A549 (cell line): Measurements from ENCODE around the gene KIFC3. TPM values are rescaled to one million over a fixed set of nuclear protein-coding genes. Genes with fewer than 3 reads are reported as not detected.

Source experiments
- ATAC-seq, 2 experiments: fragments of 200-7000 bp in 1 of 2; fragments of >200 bp in 1 of 2; cut with Nextera tagmentation in 1 of 2; cut with Tn5 transposase in 1 of 2; 3 replicates each; pipeline versions ENCODE4 v1.8.0 to v1.9.1; 2018 to 2020; ENCODE audit warnings: mild to moderate bottlenecking in 1 of 2, moderate library complexity in 1 of 2
- CTCF ChIA-PET: fragments of 300-600 bp; sonication (Branson Sonifier 250); formaldehyde crosslinking; extraction: SDS; loops from one replicate; lab custom pipeline; 2021; ENCODE audit warnings: antibody characterized with exemption, inconsistent platforms; lab: Yijun Ruan, JAX
- POLR2A ChIA-PET: fragments of 350-600 bp; formaldehyde crosslinking; extraction: SDS; loops from one replicate; lab custom pipeline; 2021; ENCODE audit warnings: antibody characterized with exemption, inconsistent platforms; lab: Yijun Ruan, JAX
- DNase-seq, 2 experiments: peaks; one replicate each; pipeline versions ENCODE4 v3.0.0 to v3.0.0-alpha.2; 2011 to 2016; ENCODE audit warnings: low read depth in 1 of 2, low spot score in 1 of 2
- FAIRE-seq: peaks from 2 replicates; lab custom pipeline; 2011; peaks lifted over from hg19 to GRCh38; lab: Jason Lieb, UNC
- H3K27ac ChIP-seq, 2 experiments: fragments of >200 bp; sonication (Bioruptor Twin); formaldehyde crosslinking; 3 replicates each; pipeline ENCODE4 v1.5.1; 2016 to 2017
- H3K4me1 ChIP-seq: fragments of >200 bp; sonication (Bioruptor Twin); formaldehyde crosslinking; 3 replicates; pipeline ENCODE4 v1.6.1; 2016
- H3K4me2 ChIP-seq: fragments of >200 bp; sonication (Bioruptor Twin); formaldehyde crosslinking; 3 replicates; pipeline ENCODE4 v1.6.1; 2016
- H3K4me3 ChIP-seq: fragments of >200 bp; sonication (Bioruptor Twin); formaldehyde crosslinking; 3 replicates; pipeline ENCODE4 v1.5.1; 2016
- H3K9me3 ChIP-seq: fragments of >200 bp; sonication (Bioruptor Twin); formaldehyde crosslinking; 3 replicates; pipeline ENCODE4 v1.6.1; 2016
- BCL3 ChIP-seq: fragments of >200 bp; sonication (Bioruptor Twin); formaldehyde crosslinking; IDR thresholded peaks from 3 replicates; pipeline ENCODE4 v1.6.1; 2016
- CEBPB ChIP-seq, 2 experiments: fragments of >200 bp in 1 of 2; sonication (Bioruptor Twin) in 1 of 2; formaldehyde crosslinking in 1 of 2; IDR thresholded peaks; 2 replicates each; pipeline ENCODE4 v1.6.1; 2012 to 2016
- CHD2 ChIP-seq: fragments of 150-350 bp; IDR thresholded peaks from 2 replicates; pipeline ENCODE4 v1.6.1; 2014; ENCODE audit warnings: low read length; ENCODE audit not compliant: partially characterized antibody
- CHD4 ChIP-seq: fragments of 200-600 bp; sonication (generic); IDR thresholded peaks from 2 replicates; pipeline ENCODE4 v1.6.1; 2016; ENCODE audit warnings: antibody characterized with exemption, mild to moderate bottlenecking, borderline replicate concordance
- E2F6 ChIP-seq: IDR thresholded peaks from 2 replicates; pipeline ENCODE4 v1.6.1; 2012; ENCODE audit warnings: low read depth, borderline replicate concordance
- EHMT2 ChIP-seq: fragments of 200-600 bp; sonication (generic); IDR thresholded peaks from 2 replicates; pipeline ENCODE4 v1.6.1; 2016; ENCODE audit warnings: antibody characterized with exemption, low read depth, mild to moderate bottlenecking, moderate library complexity
- FOSB ChIP-seq: fragments of 250-450 bp; sonication (Bioruptor Pico); IDR thresholded peaks from 2 replicates; pipeline ENCODE4 v1.5.0; 2020; ENCODE audit warnings: mild to moderate bottlenecking, moderate library complexity
- HEYL ChIP-seq: fragments of 250-450 bp; sonication (Bioruptor Pico); IDR thresholded peaks from 2 replicates; pipeline ENCODE4 v1.8.0; 2021; ENCODE audit warnings: mild to moderate bottlenecking, moderate library complexity
- JUN ChIP-seq, 2 experiments: fragments of >200 bp; sonication (Bioruptor Twin); formaldehyde crosslinking; IDR thresholded peaks; 2 replicates in 1 of 2; 3 replicates in 1 of 2; pipeline ENCODE4 v1.6.1; 2016 to 2017
- KDM1A ChIP-seq: fragments of 200-600 bp; sonication (generic); IDR thresholded peaks from 2 replicates; pipeline ENCODE4 v1.6.1; 2016; ENCODE audit warnings: low read depth, mild to moderate bottlenecking
- MAX ChIP-seq: IDR thresholded peaks from 2 replicates; pipeline ENCODE4 v1.6.1; 2012
- PHF8 ChIP-seq: fragments of 200-600 bp; sonication (generic); IDR thresholded peaks from 2 replicates; pipeline ENCODE4 v1.6.1; 2016; ENCODE audit warnings: low read depth, mild to moderate bottlenecking, antibody characterized with exemption, moderate library complexity, borderline replicate concordance
- POLR2A ChIP-seq: IDR thresholded peaks from 2 replicates; pipeline ENCODE4 v1.6.1; 2012; ENCODE audit warnings: mild to moderate bottlenecking, low read length
- RNF2 ChIP-seq: fragments of 200-600 bp; sonication (generic); IDR thresholded peaks from 2 replicates; pipeline ENCODE4 v1.6.1; 2016; ENCODE audit warnings: low read depth, mild to moderate bottlenecking, antibody characterized with exemption, moderate library complexity, borderline replicate concordance
- SMC3 ChIP-seq: fragments of >200 bp; sonication (Bioruptor Twin); formaldehyde crosslinking; IDR thresholded peaks from 3 replicates; pipeline ENCODE4 v1.6.1; 2018; ENCODE audit warnings: inconsistent platforms
- SREBF2 ChIP-seq: fragments of 450-650 bp; IDR thresholded peaks from 2 replicates; pipeline ENCODE4 v1.6.1; 2014; ENCODE audit warnings: mild to moderate bottlenecking, moderate library complexity
- TFCP2L1 ChIP-seq: fragments of 250-450 bp; sonication (Bioruptor Pico); IDR thresholded peaks from 2 replicates; pipeline ENCODE4 v1.5.0; 2021; ENCODE audit warnings: mild to moderate bottlenecking
- ZFP36 ChIP-seq: fragments of 450-650 bp; IDR thresholded peaks from 2 replicates; pipeline ENCODE4 v1.6.1; 2014; ENCODE audit warnings: borderline replicate concordance; ENCODE audit not compliant: partially characterized antibody
- WGBS: methylation state at CpG from one replicate; pipeline ENCODE4 v1.1.6; 2017; ENCODE audit errors: missing lambda C conversion rate; 5-methylcytosine and 5-hydroxymethylcytosine counted together
- polyA plus RNA-seq, 4 experiments: library from polyadenylated mRNA; depleted of rRNA in 3 of 4; stranded (reverse); fragments of >200 nt; fragmentation: RNase III in 1 of 4; extraction: RNeasy Plus Mini Kit Qiagen cat#74134 plus additional on column Dnase treatment in 1 of 4; gene quantifications; 2 replicates in 3 of 4; 3 replicates in 1 of 4; pipeline ENCODE4 v1.2.3, GENCODE V29; 2011 to 2017

KIFC3 gene
- polyA plus RNA-seq, 2 of the 4 experiments (the other 2 are of a cell fraction), result 128 to 178 TPM

GRCh38 chr16:57726433-57726947, 75.8 kb downstream of the KIFC3 start:
- FAIRE-seq, result no peak
- Histone ChIP-seq H3K9me3 (no peaks in the 10 kb centered on the region), H3K4me3 (no peak overlapping the region), H3K4me2 (no peak overlapping the region), H3K27ac (no peak overlapping the region), H3K4me1 (peaks cover 10% of the 10 kb centered on the region; the same call in 1 of the 3 replicates)
- no peak for DNase-seq
- CTCF ChIA-PET, result interaction anchor here (0.6 to 5.0 kb wide), 4 partner anchors 8 to 151 kb away, joined by 3 to 42 read pairs (median 4); no protein-coding TSS in a partner anchor
- POLR2A ChIA-PET, result no interaction called here
- TF ChIP-seq HEYL (CRISPR knock-in tag), result no peak
- peak; percentile 45 for TF ChIP-seq ZFP36
- WGBS, result 55% methylated on average over 7 of the region's 7 CpGs
- no peak for ATAC-seq

GRCh38 chr16:57725976-57726375, 76.3 kb downstream of the KIFC3 start:
- DNase-seq, result no peak
- FAIRE-seq, result no peak
- no peak for ATAC-seq
- Histone ChIP-seq H3K4me3 (no peak overlapping the region), H3K4me1 (peaks cover 10% of the 10 kb centered on the region; the same call in 1 of the 3 replicates), H3K27ac (no peak overlapping the region), H3K4me2 (no peak overlapping the region), H3K9me3 (no peaks in the 10 kb centered on the region)
- 92% methylated on average over 30 of the region's 30 CpGs for WGBS
- no peak for TF ChIP-seq PHF8
- TF ChIP-seq ZFP36, result no peak
- TF ChIP-seq EHMT2, result no peak
- TF ChIP-seq BCL3, result no peak
- TF ChIP-seq MAX, result no peak
- TF ChIP-seq CHD4, result no peak
- POLR2A ChIA-PET, result no interaction called here
- CTCF ChIA-PET, result interaction anchor here (0.9 to 5.0 kb wide), 2 partner anchors 75 to 150 kb away, joined by 5 to 42 read pairs; no protein-coding TSS in a partner anchor

GRCh38 chr16:57725554-57725953, 76.7 kb downstream of the KIFC3 start:
- CTCF ChIA-PET, result interaction anchor here (0.9 to 5.0 kb wide), 2 partner anchors 75 to 150 kb away, joined by 5 to 42 read pairs; no protein-coding TSS in a partner anchor
- ATAC-seq (no peak), FAIRE-seq (no peak), DNase-seq (no peak)
- POLR2A ChIA-PET, result no interaction called here
- H3K4me1 ChIP-seq, result peaks cover 12% of the 10 kb centered on the region; the same call in 2 of the 3 replicates
- H3K9me3 ChIP-seq, result no peaks in the 10 kb centered on the region
- no peak overlapping the region for H3K4me3 ChIP-seq
- no peak overlapping the region for H3K27ac ChIP-seq
- 51% methylated on average over 5 of the region's 5 CpGs for WGBS
- TF ChIP-seq CEBPB (IDR thresholded peaks at IDR 0.05) (no peak), ZFP36 (peak; percentile 34)
- peak overlapping the region; percentile 28; the same call in 1 of the 3 replicates for H3K4me2 ChIP-seq

GRCh38 chr16:57725151-57725550, 77.1 kb downstream of the KIFC3 start:
- Histone ChIP-seq H3K4me3 (no peak overlapping the region), H3K4me2 (peak overlapping the region; percentile 28; the same call in 1 of the 3 replicates), H3K27ac (0 out of 6 replicates have a peak overlapping the region, but pooled peaks of 1 of the 2 experiments have one; percentile 5), H3K9me3 (no peaks in the 10 kb centered on the region), H3K4me1 (peaks cover 15% of the 10 kb centered on the region; the same call in 2 of the 3 replicates)
- CTCF ChIA-PET, result interaction anchor here (1.0 to 5.0 kb wide), 3 partner anchors 33 to 149 kb away, joined by 4 to 42 read pairs (median 4); no protein-coding TSS in a partner anchor
- DNase-seq (no peak), ATAC-seq (no peak), FAIRE-seq (no peak)
- TF ChIP-seq TFCP2L1 (CRISPR knock-in tag), result no peak
- TF ChIP-seq SREBF2, result no peak
- no peak for TF ChIP-seq EHMT2
- no peak for TF ChIP-seq KDM1A
- TF ChIP-seq RNF2, result no peak
- TF ChIP-seq JUN (IDR thresholded peaks at IDR 0.05), result no peak
- no peak for TF ChIP-seq CEBPB (IDR thresholded peaks at IDR 0.05)
- TF ChIP-seq ZFP36, result no peak
- no peak for TF ChIP-seq POLR2A
- no peak for TF ChIP-seq CHD2
- TF ChIP-seq SMC3, result no peak
- TF ChIP-seq FOSB (CRISPR knock-in tag), result no peak
- no peak for TF ChIP-seq E2F6
- POLR2A ChIA-PET, result no interaction called here
- WGBS, result 52% methylated on average over 5 of the region's 5 CpGs
